NCI-H2196 treated with DMSO at 0.1 percent for 48 hours (cell line): ENCODE results near the gene ATP11A.

Source experiments
- DNase-seq: peaks from one replicate; lab custom pipeline; 2025; ENCODE audit not compliant: unreplicated experiment; lab: John Stamatoyannopoulos, UW

ATP11A gene

DNA sequence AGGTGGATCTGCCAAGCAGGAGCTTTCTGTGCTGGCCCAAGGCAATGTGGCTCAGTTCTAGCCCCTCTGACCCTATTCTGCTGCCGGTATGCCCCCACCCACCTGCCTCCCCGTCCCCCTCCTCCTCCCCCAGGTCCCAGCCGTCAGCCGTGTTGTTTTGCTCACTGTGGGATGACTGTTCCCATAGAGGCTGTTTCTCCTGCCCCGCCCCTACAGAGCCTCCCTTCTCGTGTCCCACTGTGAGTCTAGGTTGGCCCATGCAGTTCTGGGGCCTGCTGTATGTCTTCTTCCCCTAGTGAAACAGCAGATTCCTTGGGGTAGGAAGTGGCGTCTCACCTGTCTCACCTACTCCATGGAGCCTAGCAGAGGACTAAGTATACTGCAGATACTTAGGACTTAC, 48.8 kb downstream of the ATP11A start:
- no peak for DNase-seq

GRCh38 chr13:112740502-112741131, 50.8 kb downstream of the ATP11A start:
- no peak for DNase-seq

GRCh38 chr13:112741185-112741755, 51.4 kb downstream of the ATP11A start:
- DNase-seq, result no peak

DNA sequence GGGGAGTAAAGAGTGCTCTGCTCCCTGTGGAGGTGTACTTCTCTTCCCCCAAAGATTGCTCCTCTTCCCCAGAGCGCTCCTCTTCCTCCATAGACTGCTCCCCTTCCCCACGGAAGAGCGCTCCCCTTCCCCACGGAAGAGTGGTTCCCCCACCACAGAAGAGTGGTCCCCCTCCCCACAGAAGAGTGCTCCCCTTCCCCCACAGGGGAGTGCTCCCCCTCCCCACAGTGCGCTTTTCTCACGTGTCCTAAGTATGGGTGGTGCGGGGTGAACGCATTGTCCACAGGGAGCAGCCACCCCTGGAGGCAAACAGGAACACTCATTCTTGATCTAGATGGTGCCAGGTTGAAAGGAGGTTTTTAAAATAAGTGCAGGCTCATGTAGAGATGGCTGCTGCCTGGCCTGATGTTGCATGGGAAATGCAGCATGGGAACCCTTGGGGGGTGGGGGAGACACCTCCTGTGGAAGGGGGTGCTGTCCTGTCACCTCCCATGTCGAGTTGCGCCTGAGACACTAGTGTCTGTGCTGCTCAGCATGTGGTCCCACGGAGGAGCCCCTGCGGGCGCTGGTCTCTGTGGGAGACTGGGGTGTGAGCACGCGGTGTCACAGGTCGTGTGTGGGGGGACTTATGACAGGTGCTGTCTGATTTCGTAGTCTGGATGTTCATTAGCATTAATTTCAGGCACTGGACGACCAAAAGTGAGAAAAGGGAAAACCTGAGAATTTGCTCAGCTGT, 52.2 kb downstream of the ATP11A start:
- DNase-seq, result no peak

- DNase-seq, result no peak
These were observed 52.7 kb downstream of the ATP11A start for GRCh38 chr13:112742583-112742982.

DNA sequence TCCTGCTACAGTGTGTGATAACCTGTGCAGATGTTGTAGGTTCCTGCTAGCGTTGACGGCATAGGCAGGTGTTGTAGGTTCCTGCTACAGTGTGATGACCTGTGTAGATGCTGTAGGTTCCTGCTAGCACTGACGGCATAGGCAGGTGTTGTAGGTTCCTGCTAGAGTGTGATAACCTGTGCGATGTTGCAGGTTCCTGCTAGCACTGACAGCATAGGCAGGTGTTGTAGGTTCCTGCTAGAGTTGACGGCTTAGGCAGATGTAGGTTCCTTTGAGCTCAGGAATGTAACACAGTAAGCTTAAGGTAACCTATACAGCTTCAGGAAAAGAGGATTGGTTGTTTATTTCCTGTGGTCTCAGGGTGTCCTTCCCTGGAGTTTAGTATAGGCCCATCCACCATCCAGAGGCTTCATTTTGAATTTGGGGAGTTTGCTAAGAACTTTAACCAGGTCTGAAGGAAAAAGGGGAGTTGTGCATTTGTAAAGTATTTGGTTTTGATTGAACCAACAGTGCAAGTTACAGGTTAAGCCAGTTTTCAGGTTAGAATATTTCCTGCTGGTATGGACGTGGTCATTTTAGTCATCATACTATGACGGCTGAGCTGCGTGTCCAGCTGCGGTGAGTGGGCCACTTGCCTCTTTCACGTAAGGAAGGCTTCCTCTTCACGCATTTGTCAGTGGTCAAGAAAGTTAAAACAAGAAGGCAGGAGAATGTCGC, 53.8 kb downstream of the ATP11A start:
- DNase-seq, result no peak

DNA sequence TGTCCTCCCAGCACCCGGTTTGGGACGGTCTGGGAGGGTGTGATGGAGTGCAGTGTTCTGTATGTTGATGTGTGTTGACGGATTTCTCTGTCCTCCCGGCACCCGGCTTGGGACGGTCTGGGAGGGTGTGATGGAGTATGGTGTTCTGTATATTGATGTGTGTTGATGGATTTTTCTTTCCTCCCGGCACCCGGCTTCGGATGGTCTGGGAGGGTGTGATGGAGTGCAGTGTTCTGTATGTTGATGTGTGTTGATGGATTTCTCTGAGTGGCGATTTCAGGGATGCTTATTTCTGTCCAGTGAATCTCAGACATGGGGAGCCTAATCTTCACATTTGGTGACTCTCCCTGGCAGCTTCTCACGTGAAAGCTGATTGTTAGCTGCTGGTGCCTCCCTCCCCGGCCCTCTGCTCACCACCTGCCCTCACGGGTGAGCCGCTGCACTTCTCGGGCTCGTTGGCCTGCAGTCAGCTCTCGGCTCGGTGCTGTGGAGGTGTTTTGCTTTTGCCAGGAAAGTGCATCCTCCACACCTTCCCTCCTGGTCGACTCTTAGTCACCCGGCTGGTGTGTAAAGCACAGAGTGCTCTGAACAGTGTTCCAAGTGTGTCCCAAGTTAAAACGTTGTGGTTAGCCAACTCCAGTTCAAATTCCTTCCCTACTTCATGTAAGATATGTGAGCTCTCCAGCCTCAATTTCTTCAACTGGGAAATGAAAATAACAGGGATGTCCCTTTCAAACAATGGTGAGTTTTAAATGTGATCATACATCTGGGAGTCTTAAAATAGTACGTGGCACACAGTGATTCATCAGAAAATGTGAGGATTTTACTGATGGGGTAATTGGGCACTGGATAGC, 54.6 kb downstream of the ATP11A start:
- no peak for DNase-seq

GRCh38 chr13:112746044-112746443, 56.2 kb downstream of the ATP11A start:
- no peak for DNase-seq

- no peak for DNase-seq
These were observed 57.4 kb downstream of the ATP11A start for GRCh38 chr13:112747256-112747655.

- DNase-seq, result no peak
These were observed 59.3 kb downstream of the ATP11A start for GRCh38 chr13:112748947-112749735.

DNA sequence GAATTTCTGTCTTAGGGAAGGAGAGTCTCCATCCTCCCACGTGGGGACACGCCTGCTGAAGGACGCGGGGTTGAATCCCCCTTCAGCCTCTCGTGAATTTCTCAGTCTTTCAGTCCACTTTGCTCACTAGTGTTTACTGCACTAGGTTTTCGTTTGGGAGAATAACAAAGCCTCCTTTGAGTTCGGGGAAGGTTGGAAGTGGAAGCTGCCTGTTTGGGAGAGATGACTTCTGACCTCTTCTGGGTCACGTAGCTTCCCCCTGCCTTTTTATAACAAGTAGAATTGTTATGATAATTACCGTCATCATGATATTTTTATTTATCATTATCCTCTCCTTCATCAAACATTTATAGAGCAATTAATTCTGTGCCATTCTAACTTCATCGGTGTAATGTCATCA, 60.7 kb downstream of the ATP11A start:
- no peak for DNase-seq

- no peak for DNase-seq
These were observed 61.8 kb downstream of the ATP11A start for GRCh38 chr13:112751617-112752016.

DNA sequence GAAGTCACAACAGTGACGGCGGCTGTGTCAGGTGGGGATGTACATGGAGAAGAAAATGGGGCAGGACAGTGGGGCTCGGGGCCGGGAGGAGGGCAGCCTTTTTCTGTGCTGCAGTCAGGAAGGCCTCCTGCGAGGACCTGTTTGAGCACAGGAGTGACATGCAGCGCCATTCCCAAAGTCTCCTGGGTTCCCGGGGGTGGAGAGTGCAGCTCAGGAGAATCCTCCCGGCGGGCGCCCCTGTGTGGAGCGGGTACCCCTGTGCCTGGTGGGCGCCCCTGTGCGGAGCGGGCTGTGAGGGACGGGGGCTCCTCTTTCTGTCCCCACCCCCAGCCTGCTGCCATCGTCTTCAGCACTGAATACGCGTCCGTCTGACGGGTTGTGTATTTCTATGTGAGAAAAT, 62.4 kb downstream of the ATP11A start:
- DNase-seq, result no peak

GRCh38 chr13:112752711-112753541, 63.1 kb downstream of the ATP11A start:
- DNase-seq, result no peak

GRCh38 chr13:112753833-112754232, 64.0 kb downstream of the ATP11A start:
- no peak for DNase-seq

- DNase-seq, result no peak
These were observed 64.6 kb downstream of the ATP11A start for GRCh38 chr13:112754281-112755025.

- DNase-seq, result no peak
These were observed 65.5 kb downstream of the ATP11A start for GRCh38 chr13:112755331-112755730.

- DNase-seq, result no peak
These were observed 66.2 kb downstream of the ATP11A start for GRCh38 chr13:112756081-112756480.
